ENCODE results near the gene HCFC1.

Gene HCFC1

GRCh38 chrX:153958605-153959004, 13.0 kb downstream of the HCFC1 start:
- DNase-seq (ENCODE audit: low read depth in 2 of 2): no peak

GRCh38 chrX:153957224-153957623, 14.4 kb downstream of the HCFC1 start:
- no peak for DNase-seq (ENCODE audit: low read depth in 2 of 2)

- no peak for DNase-seq (ENCODE audit: low read depth in 2 of 2)
These were observed 15.3 kb downstream of the HCFC1 start for GRCh38 chrX:153956044-153956907.

GRCh38 chrX:153955228-153955732, 16.3 kb downstream of the HCFC1 start:
- DNase-seq (ENCODE audit: low read depth in 2 of 2): no peak

GRCh38 chrX:153954558-153955227, 16.9 kb downstream of the HCFC1 start:
- DNase-seq (ENCODE audit: low read depth in 2 of 2): no peak

- no peak for DNase-seq (ENCODE audit: low read depth in 2 of 2)
These were observed 17.6 kb downstream of the HCFC1 start for GRCh38 chrX:153953892-153954557.

- DNase-seq (ENCODE audit: low read depth in 2 of 2): peak; percentile 54 to 62
These were observed 18.2 kb downstream of the HCFC1 start for GRCh38 chrX:153953342-153953830.

GRCh38 chrX:153952373-153953026, 19.1 kb downstream of the HCFC1 start:
- DNase-seq (ENCODE audit: low read depth in 2 of 2): no peak

GRCh38 chrX:153951683-153952372, 19.8 kb downstream of the HCFC1 start:
- DNase-seq (ENCODE audit: low read depth in 2 of 2): no peak

GRCh38 chrX:153950127-153950526, 21.5 kb downstream of the HCFC1 start:
- DNase-seq (ENCODE audit: low read depth in 2 of 2): no peak

GRCh38 chrX:153948847-153949805, 22.5 kb downstream of the HCFC1 start:
- DNase-seq (ENCODE audit: low read depth in 2 of 2): no peak

- DNase-seq (ENCODE audit: low read depth in 2 of 2): no peak
These were observed 23.6 kb downstream of the HCFC1 start for GRCh38 chrX:153948002-153948466.

GRCh38 chrX:153947009-153947769, 24.4 kb downstream of the HCFC1 start:
- peak in 1 of 2 donors; percentile 57 for DNase-seq (ENCODE audit: low read depth in 2 of 2)

- no peak for DNase-seq (ENCODE audit: low read depth in 2 of 2)
These were observed 25.4 kb downstream of the HCFC1 start for GRCh38 chrX:153945956-153946943.

GRCh38 chrX:153944800-153945150, 26.8 kb downstream of the HCFC1 start:
- no peak for DNase-seq (ENCODE audit: low read depth in 2 of 2)

GRCh38 chrX:153944140-153944799, 27.3 kb downstream of the HCFC1 start, which contains the start of gene RENBP:
Gene RENBP, minus strand, starts transcription at chrX:153944643. Its CDS starts 33 bp downstream, at chrX:153944610.
- DNase-seq (ENCODE audit: low read depth in 2 of 2): no peak
